ENCODE data around the gene ADAM12. TPM values are rescaled to one million over a fixed set of nuclear protein-coding genes. Genes with fewer than 3 reads are reported as not detected.

The ADAM12 gene
- total RNA-seq, 2 experiments from 2014 or later: 1.2 to 1.5 TPM

- ChIA-PET POLR2A (no interaction called here), CTCF (no interaction called here)
- DNase-seq (no peak), ATAC-seq (ENCODE audit: poor library complexity) (no peak)
- no peaks in the 10 kb centered on the region for H3K27me3 ChIP-seq (ENCODE audit: control insufficient read depth in 1 of 2, insufficient read depth in 2 of 2, low read length in 2 of 2)
- H3K4me1 ChIP-seq (ENCODE audit: insufficient read depth, low read length): no peaks in the 10 kb centered on the region
- H3K4me3 Mint-ChIP-seq: no peak overlapping the region
- intact Hi-C loops (cut with DNase I, micrococcal nuclease): no loop called here
- H3K9me3 ChIP-seq (ENCODE audit: control insufficient read depth in 1 of 2, insufficient read depth in 1 of 2, low read length in 2 of 2): no peaks in the 10 kb centered on the region
- no peaks in the 10 kb centered on the region for H3K36me3 ChIP-seq (ENCODE audit: insufficient read depth, low read length)
- H3K36me3 Mint-ChIP-seq (ENCODE audit: low read depth): no peaks in the 10 kb centered on the region
- H3K27ac ChIP-seq (ENCODE audit: low read depth in 1 of 2, low read length in 2 of 2): no peak overlapping the region
- H3K4me3 ChIP-seq (ENCODE audit: low read length): no peak overlapping the region
- peaks cover 11% of the 10 kb centered on the region for H3K9me3 Mint-ChIP-seq
- no peaks in the 10 kb centered on the region for H3K27me3 Mint-ChIP-seq
- no peaks in the 10 kb centered on the region for H3K4me1 Mint-ChIP-seq (ENCODE audit: low read depth)
- TF ChIP-seq CTCF (IDR thresholded peaks at IDR 0.05): no peak
- H3K27ac Mint-ChIP-seq: no peak overlapping the region
Observed at GRCh38 chr10:126374435-126374834, 13.8 kb downstream of the ADAM12 start.

- Mint-ChIP-seq H3K36me3 (ENCODE audit: low read depth) (no peaks in the 10 kb centered on the region), H3K27ac (no peak overlapping the region), H3K4me1 (ENCODE audit: low read depth) (no peaks in the 10 kb centered on the region), H3K27me3 (no peaks in the 10 kb centered on the region), H3K4me3 (no peak overlapping the region), H3K9me3 (peaks cover 11% of the 10 kb centered on the region)
- H3K4me1 ChIP-seq (ENCODE audit: insufficient read depth, low read length): no peaks in the 10 kb centered on the region
- ChIA-PET POLR2A (no interaction called here), CTCF (no interaction called here)
- H3K4me3 ChIP-seq (ENCODE audit: low read length): no peak overlapping the region
- H3K27ac ChIP-seq (ENCODE audit: low read depth in 1 of 2, low read length in 2 of 2): no peak overlapping the region
- TF ChIP-seq CTCF (IDR thresholded peaks at IDR 0.05): no peak
- no peaks in the 10 kb centered on the region for H3K9me3 ChIP-seq (ENCODE audit: control insufficient read depth in 1 of 2, insufficient read depth in 1 of 2, low read length in 2 of 2)
- no peaks in the 10 kb centered on the region for H3K36me3 ChIP-seq (ENCODE audit: insufficient read depth, low read length)
- ATAC-seq (ENCODE audit: poor library complexity) (no peak), DNase-seq (no peak)
- H3K27me3 ChIP-seq (ENCODE audit: control insufficient read depth in 1 of 2, insufficient read depth in 2 of 2, low read length in 2 of 2): no peaks in the 10 kb centered on the region
- intact Hi-C loops (cut with DNase I, micrococcal nuclease): no loop called here
Observed at GRCh38 chr10:126373972-126374371, 14.3 kb downstream of the ADAM12 start.

- no peak for DNase-seq
- no peaks in the 10 kb centered on the region for H3K27me3 ChIP-seq (ENCODE audit: control insufficient read depth in 1 of 2, insufficient read depth in 2 of 2, low read length in 2 of 2)
- Mint-ChIP-seq H3K4me3 (no peak overlapping the region), H3K4me1 (ENCODE audit: low read depth) (no peaks in the 10 kb centered on the region), H3K27ac (no peak overlapping the region), H3K27me3 (no peaks in the 10 kb centered on the region), H3K9me3 (peaks cover 11% of the 10 kb centered on the region), H3K36me3 (ENCODE audit: low read depth) (no peaks in the 10 kb centered on the region)
- H3K9me3 ChIP-seq (ENCODE audit: control insufficient read depth in 1 of 2, insufficient read depth in 1 of 2, low read length in 2 of 2): no peaks in the 10 kb centered on the region
- CTCF ChIA-PET: interaction anchor here (0.6 kb wide), 1 partner anchor 401 kb away, joined by 3 read pairs; no protein-coding TSS in a partner anchor
- no peaks in the 10 kb centered on the region for H3K4me1 ChIP-seq (ENCODE audit: insufficient read depth, low read length)
- intact Hi-C loops (cut with DNase I, micrococcal nuclease): no loop called here
- no peak overlapping the region for H3K4me3 ChIP-seq (ENCODE audit: low read length)
- TF ChIP-seq CTCF (IDR thresholded peaks at IDR 0.05): no peak
- no peak for ATAC-seq (ENCODE audit: poor library complexity)
- H3K27ac ChIP-seq (ENCODE audit: low read depth in 1 of 2, low read length in 2 of 2): no peak overlapping the region
- POLR2A ChIA-PET: no interaction called here
- H3K36me3 ChIP-seq (ENCODE audit: insufficient read depth, low read length): no peaks in the 10 kb centered on the region
Observed at GRCh38 chr10:126373147-126373546, 15.1 kb downstream of the ADAM12 start.

Measured in CD4-positive, alpha-beta T cell (primary cell).